Hepatocyte (in vitro differentiated cells): ENCODE data around the gene SLC16A3. TPM values are rescaled to one million over a fixed set of nuclear protein-coding genes. Genes with fewer than 3 reads are reported as not detected.

ENCODE experiments used
- DNase-seq: peaks from one replicate; pipeline ENCODE4 v3.0.0-alpha.2; 2016; ENCODE audit warnings: low spot score
- H2AFZ ChIP-seq: fragments of 200-600 bp; sonication (generic); 2 replicates; pipeline ENCODE4 v1.6.0; 2016; ENCODE audit warnings: antibody characterized with exemption, mild to moderate bottlenecking
- H3K27ac ChIP-seq: fragments of 200-600 bp; sonication (generic); 2 replicates; pipeline ENCODE4 v1.5.1; 2016; ENCODE audit warnings: mild to moderate bottlenecking
- H3K27me3 ChIP-seq: fragments of 200-600 bp; sonication (generic); 2 replicates; pipeline ENCODE4 v1.6.1; 2016
- H3K36me3 ChIP-seq: fragments of 200-600 bp; sonication (generic); replicated peaks from 2 replicates; pipeline ENCODE4 v1.5.1; 2016; ENCODE audit warnings: low read depth; ENCODE audit not compliant: insufficient read depth
- H3K4me1 ChIP-seq: fragments of 200-600 bp; sonication (generic); 2 replicates; pipeline ENCODE4 v1.5.1; 2016; ENCODE audit warnings: mild to moderate bottlenecking, moderate library complexity; ENCODE audit not compliant: insufficient read depth
- H3K4me2 ChIP-seq: fragments of 200-600 bp; sonication (generic); 2 replicates; pipeline ENCODE4 v1.6.0; 2016
- H3K4me3 ChIP-seq: fragments of 200-600 bp; sonication (generic); 2 replicates; pipeline ENCODE4 v1.5.1; 2016; ENCODE audit warnings: mild to moderate bottlenecking
- H3K79me2 ChIP-seq: fragments of 200-600 bp; sonication (generic); 2 replicates; pipeline ENCODE4 v1.6.0; 2017; ENCODE audit warnings: mild to moderate bottlenecking
- H3K9me2 ChIP-seq: fragments of 200-600 bp; sonication (generic); replicated peaks from 2 replicates; pipeline ENCODE4 v1.6.0; 2017; ENCODE audit warnings: mild to moderate bottlenecking; ENCODE audit not compliant: insufficient read depth
- H3K9me3 ChIP-seq: fragments of 200-600 bp; sonication (generic); 2 replicates; pipeline ENCODE4 v1.5.1; 2016; ENCODE audit warnings: low read depth, mild to moderate bottlenecking
- H4K20me1 ChIP-seq: fragments of 200-600 bp; sonication (generic); 2 replicates; pipeline ENCODE4 v1.6.0; 2016; ENCODE audit warnings: mild to moderate bottlenecking; ENCODE audit not compliant: insufficient read depth, poor library complexity, severe bottlenecking
- EZH2 ChIP-seq: fragments of 200-600 bp; sonication (generic); IDR thresholded peaks from 2 replicates; pipeline ENCODE4 v1.6.1; 2016; ENCODE audit warnings: antibody characterized with exemption, mild to moderate bottlenecking, borderline replicate concordance
- EZH2phosphoT487 ChIP-seq: fragments of 200-600 bp; sonication (generic); IDR thresholded peaks from one replicate; pipeline ENCODE4 v1.6.1; 2018; ENCODE audit warnings: antibody characterized with exemption, mild to moderate bottlenecking, low read depth, moderate library complexity; ENCODE audit not compliant: unreplicated experiment, severe bottlenecking
- WGBS: methylation state at CpG from one replicate; pipeline ENCODE4 v1.1.6; 2016; ENCODE audit warnings: low lambda C conversion rate; ENCODE audit errors: missing lambda C conversion rate; 5-methylcytosine and 5-hydroxymethylcytosine counted together
- polyA plus RNA-seq: library from polyadenylated mRNA; unstranded; fragments of >200 nt; fragmentation: Nextera tagmentation; extraction: Ambion mirVana; gene quantifications from 2 replicates; pipeline ENCODE4 v1.2.1, GENCODE V29; 2016
- total RNA-seq: library from RNA; depleted of rRNA; stranded (reverse); fragments of >200 nt; gene quantifications from 2 replicates; pipeline ENCODE4 v1.2.3, GENCODE V29; 2014
- TF ChIP-seq, protein P1 (sequence below): fragments of 200-600 bp; sonication (generic); IDR thresholded peaks from 2 replicates; pipeline ENCODE4 v1.5.1; 2016; ENCODE audit warnings: antibody characterized with exemption, mild to moderate bottlenecking; ENCODE audit not compliant: poor library complexity

Gene SLC16A3
- total and polyA plus RNA-seq, 2 experiments from 2014 or later: 125 to 290 TPM

DNA sequence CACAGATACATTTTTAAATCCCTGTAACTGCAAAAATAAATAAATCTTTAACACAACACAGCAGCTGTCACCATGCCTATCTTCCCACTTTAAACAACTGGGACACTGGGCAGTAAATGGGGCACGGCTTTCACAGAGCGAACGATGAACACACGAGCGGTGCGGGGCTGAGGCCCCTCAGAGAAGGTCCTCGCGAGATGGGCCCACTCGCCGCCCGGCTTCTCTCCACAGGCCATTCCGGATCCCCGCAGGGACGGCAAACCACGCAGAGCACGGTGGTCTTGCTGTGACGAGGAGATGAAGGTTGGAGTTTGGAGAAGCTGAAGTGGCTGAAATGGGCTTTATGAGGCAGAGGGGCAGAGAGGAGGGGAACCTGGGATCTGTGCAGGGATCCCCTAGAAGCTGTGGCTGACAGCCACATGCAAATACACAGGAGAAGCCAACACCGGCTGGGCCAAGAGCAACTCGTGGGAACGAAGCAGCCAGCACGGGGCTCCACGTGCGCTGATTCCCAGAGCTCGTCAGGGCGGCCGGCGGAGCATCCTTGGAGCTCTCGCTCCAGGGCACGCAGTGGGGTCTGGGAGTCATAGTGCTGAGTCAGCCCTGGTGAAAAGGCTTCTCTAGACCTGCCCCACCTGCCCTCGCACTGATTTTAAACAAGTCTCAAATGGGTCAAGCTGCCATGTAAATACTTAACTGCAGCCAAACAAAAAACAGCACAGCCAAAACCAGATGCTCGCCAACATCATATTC is 47.9 kb upstream of the SLC16A3 start:
- H2AFZ ChIP-seq: no peak overlapping the region
- WGBS: 88% methylated on average over 31 of the region's 31 CpGs
- H3K9me3 ChIP-seq: no peaks in the 10 kb centered on the region
- H3K4me1 ChIP-seq: no peaks in the 10 kb centered on the region
- TF ChIP-seq EZH2phosphoT487 (no peak), EZH2 (no peak)
- TF ChIP-seq, protein P1, sequence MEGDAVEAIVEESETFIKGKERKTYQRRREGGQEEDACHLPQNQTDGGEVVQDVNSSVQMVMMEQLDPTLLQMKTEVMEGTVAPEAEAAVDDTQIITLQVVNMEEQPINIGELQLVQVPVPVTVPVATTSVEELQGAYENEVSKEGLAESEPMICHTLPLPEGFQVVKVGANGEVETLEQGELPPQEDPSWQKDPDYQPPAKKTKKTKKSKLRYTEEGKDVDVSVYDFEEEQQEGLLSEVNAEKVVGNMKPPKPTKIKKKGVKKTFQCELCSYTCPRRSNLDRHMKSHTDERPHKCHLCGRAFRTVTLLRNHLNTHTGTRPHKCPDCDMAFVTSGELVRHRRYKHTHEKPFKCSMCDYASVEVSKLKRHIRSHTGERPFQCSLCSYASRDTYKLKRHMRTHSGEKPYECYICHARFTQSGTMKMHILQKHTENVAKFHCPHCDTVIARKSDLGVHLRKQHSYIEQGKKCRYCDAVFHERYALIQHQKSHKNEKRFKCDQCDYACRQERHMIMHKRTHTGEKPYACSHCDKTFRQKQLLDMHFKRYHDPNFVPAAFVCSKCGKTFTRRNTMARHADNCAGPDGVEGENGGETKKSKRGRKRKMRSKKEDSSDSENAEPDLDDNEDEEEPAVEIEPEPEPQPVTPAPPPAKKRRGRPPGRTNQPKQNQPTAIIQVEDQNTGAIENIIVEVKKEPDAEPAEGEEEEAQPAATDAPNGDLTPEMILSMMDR: no peak
- H3K36me3 ChIP-seq: no peaks in the 10 kb centered on the region
- H3K4me3 ChIP-seq: no peak overlapping the region
- no peak overlapping the region for H3K4me2 ChIP-seq
- no peaks in the 10 kb centered on the region for H4K20me1 ChIP-seq
- no peaks in the 10 kb centered on the region for H3K79me2 ChIP-seq
- H3K27me3 ChIP-seq: no peaks in the 10 kb centered on the region
- no peak for DNase-seq
- H3K9me2 ChIP-seq: no peaks in the 10 kb centered on the region
- no peak overlapping the region for H3K27ac ChIP-seq

DNA sequence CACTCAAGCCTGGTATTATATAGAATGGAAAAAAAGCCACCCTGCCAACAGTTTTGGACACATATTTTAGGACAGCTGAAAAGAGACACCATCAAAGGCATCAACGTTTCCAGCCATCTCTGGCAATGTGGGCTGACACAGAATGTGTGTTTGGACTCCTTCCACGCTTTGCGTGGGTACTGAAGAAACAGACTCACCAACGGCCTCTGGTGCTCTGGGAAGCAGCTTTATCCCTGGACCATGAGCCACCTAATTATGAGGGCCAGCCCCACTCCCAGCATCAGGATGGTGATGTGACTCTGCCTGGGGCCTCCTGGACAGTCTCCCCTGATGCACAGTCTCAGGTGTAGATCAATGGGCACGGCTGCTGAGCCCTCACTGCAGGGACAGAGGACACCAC is 44.1 kb upstream of the SLC16A3 start:
- no peaks in the 10 kb centered on the region for H3K27me3 ChIP-seq

DNA sequence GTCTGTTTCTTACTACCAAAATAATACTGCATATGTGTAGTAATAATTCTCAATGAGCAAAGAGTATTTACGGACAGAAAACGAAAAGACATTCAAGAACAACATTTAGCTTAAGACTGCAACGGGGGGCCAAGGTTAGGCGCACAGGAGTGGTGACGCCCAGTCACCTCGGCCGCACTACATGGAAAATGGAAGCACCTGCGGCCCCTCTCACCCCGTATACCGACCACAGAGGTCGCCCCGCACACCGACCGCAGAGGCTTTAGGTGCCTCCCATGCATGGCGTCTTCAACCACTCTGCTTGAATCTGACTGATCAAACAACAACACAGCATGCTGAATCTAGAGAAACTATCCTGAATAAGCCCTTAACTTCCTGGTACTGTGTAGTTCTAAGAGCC is 42.6 kb upstream of the SLC16A3 start:
- H3K9me3 ChIP-seq: no peaks in the 10 kb centered on the region
- H3K4me1 ChIP-seq: no peaks in the 10 kb centered on the region
- no peaks in the 10 kb centered on the region for H3K36me3 ChIP-seq
- WGBS: 97% methylated on average over 15 of the region's 15 CpGs
- TF ChIP-seq, protein P1: no peak
- TF ChIP-seq EZH2phosphoT487 (no peak), EZH2 (no peak)
- no peak overlapping the region for H3K4me3 ChIP-seq
- no peak overlapping the region for H3K4me2 ChIP-seq
- H3K27ac ChIP-seq: no peak overlapping the region
- H2AFZ ChIP-seq: no peak overlapping the region
- no peak for DNase-seq
- H3K79me2 ChIP-seq: no peaks in the 10 kb centered on the region
- H4K20me1 ChIP-seq: no peaks in the 10 kb centered on the region
- no peaks in the 10 kb centered on the region for H3K9me2 ChIP-seq
- no peaks in the 10 kb centered on the region for H3K27me3 ChIP-seq

More for the DNA sequence above, 44.1 kb upstream of the SLC16A3 start:
- 87% methylated on average over 5 of the region's 5 CpGs for WGBS
- no peaks in the 10 kb centered on the region for H3K79me2 ChIP-seq
- H3K36me3 ChIP-seq: no peaks in the 10 kb centered on the region
- no peak overlapping the region for H3K4me2 ChIP-seq
- no peaks in the 10 kb centered on the region for H4K20me1 ChIP-seq
- DNase-seq: no peak
- no peaks in the 10 kb centered on the region for H3K9me2 ChIP-seq
- no peak overlapping the region for H3K4me3 ChIP-seq
- no peak overlapping the region for H3K27ac ChIP-seq
- no peak for TF ChIP-seq EZH2phosphoT487
- TF ChIP-seq, protein P1: no peak
- TF ChIP-seq EZH2: no peak
- no peaks in the 10 kb centered on the region for H3K4me1 ChIP-seq
- H2AFZ ChIP-seq: no peak overlapping the region
- no peaks in the 10 kb centered on the region for H3K9me3 ChIP-seq
